Ascending aorta (tissue), 2 donors: ENCODE measurements around the gene CDC14A. TPM values are rescaled to one million over a fixed set of nuclear protein-coding genes. Genes with fewer than 3 reads are reported as not detected.

Experiments
- DNase-seq, 2 donors: peaks; one replicate each; pipeline ENCODE4 v3.0.0-alpha.2; 2019; ENCODE audit warnings: low spot score in 2 of 2
- H3K27ac ChIP-seq, 2 donors: fragments of 200-600 bp; sonication (generic); one replicate each; pipeline ENCODE4 v1.5.1; 2016 to 2017; ENCODE audit warnings: mild to moderate bottlenecking in 1 of 2
- H3K27me3 ChIP-seq: fragments of 200-600 bp; sonication (generic); one replicate; pipeline ENCODE4 v1.5.1; 2017
- H3K36me3 ChIP-seq, 2 donors: fragments of 200-600 bp; sonication (generic); one replicate each; pipeline ENCODE4 v1.5.1; 2016
- H3K4me1 ChIP-seq, 2 donors: fragments of 200-600 bp; sonication (generic); one replicate each; pipeline ENCODE4 v1.5.1; 2016 to 2017; ENCODE audit warnings: mild to moderate bottlenecking in 1 of 2
- H3K4me3 ChIP-seq, 2 donors: fragments of 200-600 bp; sonication (generic); one replicate each; pipeline ENCODE4 v1.5.1; 2016 to 2017; ENCODE audit warnings: mild to moderate bottlenecking in 1 of 2
- H3K9me3 ChIP-seq, 2 donors: fragments of 200-600 bp; sonication (generic); one replicate each; pipeline ENCODE4 v1.5.1; 2016
- intact Hi-C: fragments of 100-400 bp; cut with DNase I; formaldehyde crosslinking; loops from one replicate; pipeline ENCODE4 v1.15.1; 2023
- total RNA-seq: library from RNA; depleted of rRNA; stranded (reverse); fragments of >200 nt; gene quantifications from one replicate; pipeline ENCODE4 v1.1.0, GENCODE V29; 2016
- TF ChIP-seq, protein P1 (sequence below), 3 experiments: fragments of 200-600 bp in 2 of 3; fragments of 450-650 bp in 1 of 3; sonication (generic) in 2 of 3; IDR thresholded peaks; one replicate each; pipeline ENCODE4 v1.5.1; 2016 to 2019; ENCODE audit warnings: antibody characterized with exemption in 3 of 3, mild to moderate bottlenecking in 1 of 3, moderate library complexity in 1 of 3

CDC14A gene
- total RNA-seq, 1 donor from 2014 or later: 2.0 TPM

DNA sequence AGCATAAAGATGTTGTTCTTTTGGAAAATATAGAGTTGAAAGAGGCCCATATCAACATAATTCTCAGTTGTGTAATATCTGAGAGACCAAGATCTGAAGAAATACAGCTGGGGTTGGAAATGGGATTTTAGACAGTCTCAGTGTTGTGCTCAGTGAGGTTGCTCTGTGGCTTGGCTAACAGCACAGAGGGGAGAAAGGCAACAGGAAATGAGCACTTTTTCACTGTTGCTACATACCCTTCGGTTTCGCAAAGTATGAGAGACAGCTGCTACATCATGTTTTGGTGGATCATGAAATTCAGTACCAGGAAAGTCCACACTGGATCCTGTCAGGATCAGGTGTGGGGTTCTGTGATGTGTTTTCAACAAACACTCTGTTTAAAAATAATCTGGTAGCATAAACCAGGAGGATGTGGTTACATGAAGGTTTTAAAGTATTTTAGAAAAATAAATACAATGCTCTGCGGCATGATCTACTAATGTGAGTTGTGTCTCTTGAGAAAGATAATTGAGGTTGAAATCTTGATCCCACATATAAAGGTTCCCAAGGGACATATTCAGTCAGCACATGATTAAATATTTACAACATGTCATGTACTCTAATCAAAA, 178.7 kb downstream of the CDC14A start:
- H3K4me1 ChIP-seq: no peaks in the 10 kb centered on the region
- H3K27ac ChIP-seq: no peak overlapping the region
- no peaks in the 10 kb centered on the region for H3K9me3 ChIP-seq
- no peaks in the 10 kb centered on the region for H3K36me3 ChIP-seq
- DNase-seq: no peak
- TF ChIP-seq, protein P1, sequence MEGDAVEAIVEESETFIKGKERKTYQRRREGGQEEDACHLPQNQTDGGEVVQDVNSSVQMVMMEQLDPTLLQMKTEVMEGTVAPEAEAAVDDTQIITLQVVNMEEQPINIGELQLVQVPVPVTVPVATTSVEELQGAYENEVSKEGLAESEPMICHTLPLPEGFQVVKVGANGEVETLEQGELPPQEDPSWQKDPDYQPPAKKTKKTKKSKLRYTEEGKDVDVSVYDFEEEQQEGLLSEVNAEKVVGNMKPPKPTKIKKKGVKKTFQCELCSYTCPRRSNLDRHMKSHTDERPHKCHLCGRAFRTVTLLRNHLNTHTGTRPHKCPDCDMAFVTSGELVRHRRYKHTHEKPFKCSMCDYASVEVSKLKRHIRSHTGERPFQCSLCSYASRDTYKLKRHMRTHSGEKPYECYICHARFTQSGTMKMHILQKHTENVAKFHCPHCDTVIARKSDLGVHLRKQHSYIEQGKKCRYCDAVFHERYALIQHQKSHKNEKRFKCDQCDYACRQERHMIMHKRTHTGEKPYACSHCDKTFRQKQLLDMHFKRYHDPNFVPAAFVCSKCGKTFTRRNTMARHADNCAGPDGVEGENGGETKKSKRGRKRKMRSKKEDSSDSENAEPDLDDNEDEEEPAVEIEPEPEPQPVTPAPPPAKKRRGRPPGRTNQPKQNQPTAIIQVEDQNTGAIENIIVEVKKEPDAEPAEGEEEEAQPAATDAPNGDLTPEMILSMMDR (IDR thresholded peaks at IDR 0.05): no peak
- intact Hi-C loops: no loop called here
- H3K27me3 ChIP-seq: no peaks in the 10 kb centered on the region
- H3K4me3 ChIP-seq: no peak overlapping the region

DNA sequence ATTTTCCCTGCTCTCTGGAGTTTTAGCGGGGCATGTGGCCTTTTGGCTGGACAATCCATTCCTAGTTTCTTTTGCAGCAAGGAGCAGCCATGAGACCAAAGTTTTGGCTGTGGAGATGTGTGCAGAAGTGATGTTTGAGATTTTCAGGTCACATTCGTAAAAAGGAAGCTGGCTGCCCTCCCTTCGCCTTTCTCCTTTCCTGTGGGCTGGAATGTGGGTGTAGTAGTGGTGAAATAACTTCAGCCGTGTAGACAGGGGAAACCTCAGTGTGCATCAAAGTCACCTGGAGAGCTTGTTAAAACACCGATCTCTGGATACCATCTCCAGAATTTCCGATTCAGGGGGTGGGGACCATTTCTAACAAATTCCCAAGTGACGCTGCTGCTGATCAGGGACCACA, 180.3 kb downstream of the CDC14A start:
- H3K27ac ChIP-seq: no peak overlapping the region
- intact Hi-C loops: no loop called here
- no peak for DNase-seq
- no peak overlapping the region for H3K4me3 ChIP-seq
- H3K4me1 ChIP-seq: no peaks in the 10 kb centered on the region
- H3K27me3 ChIP-seq: no peaks in the 10 kb centered on the region
- TF ChIP-seq, protein P1 (IDR thresholded peaks at IDR 0.05): no peak
- no peaks in the 10 kb centered on the region for H3K9me3 ChIP-seq
- no peaks in the 10 kb centered on the region for H3K36me3 ChIP-seq

DNA sequence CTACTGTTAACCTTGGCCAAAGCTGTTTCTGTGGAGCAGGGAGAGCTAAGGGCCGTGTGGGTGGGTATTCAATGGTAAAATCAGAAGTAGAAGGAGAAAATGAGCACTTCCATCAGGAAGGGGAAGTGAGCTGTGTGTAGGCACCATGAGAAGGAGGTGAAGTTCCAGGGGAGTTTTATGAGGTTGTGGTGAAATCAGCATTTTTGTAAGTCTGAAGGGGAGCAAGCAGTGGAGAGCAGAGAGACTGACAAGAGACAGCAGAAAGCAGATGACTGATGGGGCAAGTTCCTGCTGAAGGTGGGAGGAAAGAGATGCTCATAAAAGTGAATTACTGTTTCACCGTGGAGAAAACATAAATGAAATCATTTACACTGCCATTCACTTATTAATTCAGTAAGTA, 183.0 kb downstream of the CDC14A start:
- DNase-seq: no peak
- Histone ChIP-seq H3K27me3 (no peaks in the 10 kb centered on the region), H3K9me3 (no peaks in the 10 kb centered on the region), H3K4me1 (peaks cover 4 to 11% of the 10 kb centered on the region in 2 donors), H3K27ac (no peak overlapping the region), H3K4me3 (no peak overlapping the region), H3K36me3 (no peaks in the 10 kb centered on the region)
- TF ChIP-seq, protein P1 (IDR thresholded peaks at IDR 0.05): no peak
- intact Hi-C loops: no loop called here

DNA sequence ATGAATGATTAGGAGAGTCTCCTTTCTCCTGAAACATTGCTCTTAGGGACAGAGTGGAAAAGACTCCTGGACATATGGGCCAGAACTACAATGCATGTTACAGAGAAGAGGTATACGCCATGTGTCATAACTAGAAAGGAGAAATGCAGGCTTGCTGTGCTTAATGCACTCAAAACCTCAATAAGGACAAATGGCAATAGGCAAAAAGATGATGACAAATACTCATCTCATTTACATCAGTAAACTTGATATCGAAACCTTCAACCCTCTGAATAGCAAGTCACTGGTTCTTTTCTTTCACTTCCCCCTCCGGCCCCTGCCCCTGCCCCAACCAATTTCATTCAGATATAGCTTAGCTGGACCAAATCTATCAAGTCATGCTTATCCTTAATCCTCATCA, 183.7 kb downstream of the CDC14A start:
- peaks cover 4 to 11% of the 10 kb centered on the region in 2 donors for H3K4me1 ChIP-seq
- H3K27me3 ChIP-seq: no peaks in the 10 kb centered on the region
- no peak for DNase-seq
- no peaks in the 10 kb centered on the region for H3K36me3 ChIP-seq
- TF ChIP-seq, protein P1 (IDR thresholded peaks at IDR 0.05): no peak
- H3K27ac ChIP-seq: no peak overlapping the region
- no peak overlapping the region for H3K4me3 ChIP-seq
- intact Hi-C loops: no loop called here
- no peaks in the 10 kb centered on the region for H3K9me3 ChIP-seq

- intact Hi-C loops: no loop called here
- H3K4me1 ChIP-seq: peaks cover 4 to 11% of the 10 kb centered on the region in 2 donors
- no peak for DNase-seq
- no peaks in the 10 kb centered on the region for H3K27me3 ChIP-seq
- TF ChIP-seq, protein P1 (IDR thresholded peaks at IDR 0.05): no peak
- peak overlapping the region; percentile 60 to 61 for H3K4me3 ChIP-seq
- no peak overlapping the region for H3K27ac ChIP-seq
- no peaks in the 10 kb centered on the region for H3K36me3 ChIP-seq
- H3K9me3 ChIP-seq: no peaks in the 10 kb centered on the region
Observed at GRCh38 chr1:100538913-100539835, 186.9 kb downstream of the CDC14A start.
